Peyer's patch (tissue), 4 donors: Measurements from ENCODE around the gene GNAS-AS1.

Experiments used
- POLR2A ChIP-seq, 2 donors: fragments of 450-650 bp; IDR thresholded peaks; one replicate each; pipeline ENCODE4 v1.5.1; 2017; ENCODE audit warnings: antibody characterized with exemption in 2 of 2, mild to moderate bottlenecking in 2 of 2, moderate library complexity in 2 of 2
- TF ChIP-seq, protein P1 (sequence below), 6 experiments: fragments of 450-650 bp in 4 of 6; fragments of 200-600 bp in 2 of 6; sonication (generic) in 1 of 6; IDR thresholded peaks; one replicate each; pipeline ENCODE4 v1.5.1; 2017 to 2019; ENCODE audit warnings: antibody characterized with exemption in 6 of 6, mild to moderate bottlenecking in 3 of 6, moderate library complexity in 1 of 6

DNA sequence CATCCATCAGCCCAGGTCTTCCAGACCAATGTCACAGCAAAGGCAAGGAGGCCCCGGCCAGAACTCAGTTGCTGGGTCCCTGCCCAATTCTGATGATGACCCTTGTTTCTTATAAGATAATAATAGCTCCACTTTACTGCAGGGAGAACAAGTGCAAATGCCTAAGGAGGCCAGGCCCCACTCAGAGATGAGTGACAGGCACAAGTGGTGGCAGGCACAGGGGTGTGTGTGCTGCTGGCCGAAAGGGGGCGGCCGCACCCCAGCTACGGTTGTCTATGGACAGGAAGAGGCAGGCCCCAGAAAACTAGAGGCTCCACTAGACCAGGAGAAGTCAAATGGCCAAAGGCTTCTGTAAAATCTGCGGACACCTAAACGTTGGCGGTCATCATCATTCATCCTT is 28.6 kb downstream of the GNAS-AS1 start:
- TF ChIP-seq, protein P1, sequence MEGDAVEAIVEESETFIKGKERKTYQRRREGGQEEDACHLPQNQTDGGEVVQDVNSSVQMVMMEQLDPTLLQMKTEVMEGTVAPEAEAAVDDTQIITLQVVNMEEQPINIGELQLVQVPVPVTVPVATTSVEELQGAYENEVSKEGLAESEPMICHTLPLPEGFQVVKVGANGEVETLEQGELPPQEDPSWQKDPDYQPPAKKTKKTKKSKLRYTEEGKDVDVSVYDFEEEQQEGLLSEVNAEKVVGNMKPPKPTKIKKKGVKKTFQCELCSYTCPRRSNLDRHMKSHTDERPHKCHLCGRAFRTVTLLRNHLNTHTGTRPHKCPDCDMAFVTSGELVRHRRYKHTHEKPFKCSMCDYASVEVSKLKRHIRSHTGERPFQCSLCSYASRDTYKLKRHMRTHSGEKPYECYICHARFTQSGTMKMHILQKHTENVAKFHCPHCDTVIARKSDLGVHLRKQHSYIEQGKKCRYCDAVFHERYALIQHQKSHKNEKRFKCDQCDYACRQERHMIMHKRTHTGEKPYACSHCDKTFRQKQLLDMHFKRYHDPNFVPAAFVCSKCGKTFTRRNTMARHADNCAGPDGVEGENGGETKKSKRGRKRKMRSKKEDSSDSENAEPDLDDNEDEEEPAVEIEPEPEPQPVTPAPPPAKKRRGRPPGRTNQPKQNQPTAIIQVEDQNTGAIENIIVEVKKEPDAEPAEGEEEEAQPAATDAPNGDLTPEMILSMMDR (IDR thresholded peaks at IDR 0.05): no peak
- no peak for TF ChIP-seq POLR2A (IDR thresholded peaks at IDR 0.05)
